Panc1 (cell line): ENCODE measurements around the gene ABHD18. TPM values are rescaled to one million over a fixed set of nuclear protein-coding genes. Genes with fewer than 3 reads are reported as not detected.
A peak's percentile ranks its signal among the peaks of the same experiment; 100 is the strongest.

Source experiments
- ATAC-seq: fragments of 200-7000 bp; cut with Tn5 transposase; 2 replicates; pipeline ENCODE4 v1.9.1; 2020; ENCODE audit warnings: mild to moderate bottlenecking, moderate library complexity
- BruUV-seq: library from RNA; stranded (reverse); fragments of 400-500 nt; replicated peaks from 2 replicates; lab custom pipeline; 2021; lab: Mats Ljungman, UMichigan
- CTCF ChIA-PET: fragments of 300-600 bp; sonication (Branson Sonifier 250); formaldehyde crosslinking; loops from one replicate; lab custom pipeline; 2022; ENCODE audit warnings: antibody characterized with exemption; lab: Charles Lee
- POLR2A ChIA-PET: fragments of 300-600 bp; sonication (Branson Sonifier 250); formaldehyde crosslinking; loops from one replicate; lab custom pipeline; 2022; ENCODE audit warnings: antibody characterized with exemption; lab: Charles Lee
- DNase-seq: peaks from one replicate; pipeline ENCODE4 v3.0.0-alpha.2; 2010; ENCODE audit warnings: low read depth, low spot score
- H3K27ac ChIP-seq: 2 replicates; pipeline ENCODE4 v1.5.1; 2011; ENCODE audit warnings: mild to moderate bottlenecking, low read length, inconsistent platforms
- H3K27me3 ChIP-seq: fragments of 200-500 bp; sonication (Bioruptor generic); 2 replicates; pipeline ENCODE4 v1.6.0; 2014; ENCODE audit warnings: low read length, inconsistent platforms; ENCODE audit not compliant: control insufficient read depth, insufficient read depth
- H3K36me3 ChIP-seq: fragments of 200-500 bp; sonication (Bioruptor generic); 2 replicates; pipeline ENCODE4 v1.5.1; 2014; ENCODE audit warnings: inconsistent platforms, mild to moderate bottlenecking, low read length, moderate library complexity; ENCODE audit not compliant: control insufficient read depth, insufficient read depth
- H3K4me1 ChIP-seq: 2 replicates; pipeline ENCODE4 v1.5.1; 2011; ENCODE audit warnings: inconsistent platforms, mild to moderate bottlenecking, low read length, moderate library complexity; ENCODE audit not compliant: control insufficient read depth, insufficient read depth
- H3K4me3 ChIP-seq, 2 experiments: 2 replicates each; pipeline ENCODE4 v1.5.1; 2011 to 2012; ENCODE audit warnings: low read depth in 2 of 2, low read length in 2 of 2, mild to moderate bottlenecking in 2 of 2, inconsistent platforms in 1 of 2, moderate library complexity in 1 of 2
- H3K9me3 ChIP-seq: fragments of 200-500 bp; sonication (Bioruptor generic); 2 replicates; pipeline ENCODE4 v1.5.1; 2014; ENCODE audit warnings: low read depth, mild to moderate bottlenecking, inconsistent platforms, low read length, moderate library complexity; ENCODE audit not compliant: control insufficient read depth, insufficient read depth
- CTCF ChIP-seq: fragments of 450-650 bp; IDR thresholded peaks from 2 replicates; pipeline ENCODE4 v1.5.1; 2017; ENCODE audit warnings: mild to moderate bottlenecking
- POLR2AphosphoS5 ChIP-seq: IDR thresholded peaks from 2 replicates; pipeline ENCODE4 v1.6.1; 2012; ENCODE audit warnings: mild to moderate bottlenecking, low read depth, low read length, moderate library complexity
- REST ChIP-seq, 2 experiments: IDR thresholded peaks; 2 replicates each; pipeline ENCODE4 v1.6.1; 2011 to 2012; ENCODE audit warnings: low read depth in 2 of 2, control low read depth in 1 of 2, low read length in 1 of 2, mild to moderate bottlenecking in 1 of 2, moderate library complexity in 1 of 2; ENCODE audit not compliant: insufficient read depth in 1 of 2
- SIN3A ChIP-seq: IDR thresholded peaks from 2 replicates; pipeline ENCODE4 v1.6.1; 2012; ENCODE audit warnings: low read depth, mild to moderate bottlenecking, low read length, moderate library complexity, borderline replicate concordance; ENCODE audit not compliant: insufficient read depth
- TCF7L2 ChIP-seq: IDR thresholded peaks from 2 replicates; pipeline ENCODE4 v1.6.1; 2011; ENCODE audit warnings: mild to moderate bottlenecking, low read depth, low read length, inconsistent platforms
- in situ Hi-C: cut with HindIII; loops from 2 replicates; pipeline ENCODE4 v1.10.0; 2016; ENCODE audit warnings: low sequenced_read_pairs, low pct_unique_long_range_greater_than_20kb
- intact Hi-C: fragments of 100-400 bp; cut with micrococcal nuclease; formaldehyde crosslinking; loops from one replicate; pipeline ENCODE4 v1.10.0; 2022; ENCODE audit not compliant: unreplicated experiment
- total RNA-seq: library from RNA; stranded (reverse); gene quantifications from one replicate; pipeline ENCODE4 v1.2.1, GENCODE V29; 2021; ENCODE audit not compliant: unreplicated experiment

The ABHD18 gene
- total RNA-seq, 1 experiment from 2014 or later, result 7.4 TPM

- CTCF ChIA-PET, result no interaction called here
- Histone ChIP-seq H3K27ac (peak overlapping the region; percentile 79), H3K27me3 (no peaks in the 10 kb centered on the region), H3K36me3 (peaks cover 4% of the 10 kb centered on the region; the same call in 1 of the 2 replicates), H3K4me3 (peak overlapping the region; percentile 86 to 89), H3K9me3 (no peaks in the 10 kb centered on the region), H3K4me1 (peaks cover 15% of the 10 kb centered on the region)
- no peak for TF ChIP-seq POLR2AphosphoS5
- no peak for TF ChIP-seq CTCF
- DNase-seq (no peak), ATAC-seq (peak; percentile 20)
- TSS peak; percentile 80 for BruUV-seq
- intact Hi-C loops, result no loop called here
- POLR2A ChIA-PET, result interaction anchor here (1.0 kb wide), 1 partner anchor 84 kb away, joined by 3 read pairs; no protein-coding TSS in a partner anchor
- in situ Hi-C loops, result no loop called here
Measured at GRCh38 chr4:127965803-127966175, 583 bp downstream of the ABHD18 start.

- H3K27me3 ChIP-seq, result no peaks in the 10 kb centered on the region
- H3K4me3 ChIP-seq, result peak overlapping the region; percentile 38 to 51
- H3K4me1 ChIP-seq, result peaks cover 15% of the 10 kb centered on the region
- no peaks in the 10 kb centered on the region for H3K9me3 ChIP-seq
- H3K36me3 ChIP-seq, result peaks cover 4% of the 10 kb centered on the region; the same call in 1 of the 2 replicates
- TF ChIP-seq REST (IDR thresholded peaks at IDR 0.05; ENCODE audit: insufficient read depth in 1 of 2, low read depth in 2 of 2, low read length in 1 of 2) (no peak), POLR2AphosphoS5 (no peak), SIN3A (no peak), TCF7L2 (no peak), CTCF (no peak)
- ATAC-seq, result no peak
- ChIA-PET CTCF (interaction anchor here (0.6 kb wide), 1 partner anchor 79 kb away, joined by 9 read pairs; no protein-coding TSS in a partner anchor), POLR2A (no interaction called here)
- DNase-seq, result no peak
- intact Hi-C loops, result no loop called here
- in situ Hi-C loops, result no loop called here
- H3K27ac ChIP-seq, result peak overlapping the region; percentile 71
- BruUV-seq, result no TSS peak
Measured at GRCh38 chr4:127967141-127967775, 2.1 kb downstream of the ABHD18 start.
